ENCODE results near the gene KLF4.

KLF4 gene

DNA sequence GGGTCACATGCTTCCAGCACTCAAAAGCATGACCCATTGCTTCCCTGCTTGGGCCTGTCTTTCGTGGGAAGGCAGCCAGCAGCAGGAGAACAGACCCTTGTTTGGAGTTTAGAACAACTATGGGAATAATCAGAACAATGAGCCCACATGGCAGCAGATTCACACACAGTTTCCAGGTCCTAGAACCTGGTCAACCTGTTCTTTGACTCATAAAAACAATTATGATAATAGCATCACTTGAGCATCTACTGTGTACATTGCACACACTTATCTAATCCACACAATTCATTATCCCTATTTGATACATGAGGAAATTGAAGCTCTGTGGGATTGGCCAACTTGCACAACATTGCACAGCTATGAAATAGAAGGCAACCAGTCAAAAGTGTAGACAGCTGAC, 41.7 kb downstream of the KLF4 start:
- no peak for DNase-seq

DNA sequence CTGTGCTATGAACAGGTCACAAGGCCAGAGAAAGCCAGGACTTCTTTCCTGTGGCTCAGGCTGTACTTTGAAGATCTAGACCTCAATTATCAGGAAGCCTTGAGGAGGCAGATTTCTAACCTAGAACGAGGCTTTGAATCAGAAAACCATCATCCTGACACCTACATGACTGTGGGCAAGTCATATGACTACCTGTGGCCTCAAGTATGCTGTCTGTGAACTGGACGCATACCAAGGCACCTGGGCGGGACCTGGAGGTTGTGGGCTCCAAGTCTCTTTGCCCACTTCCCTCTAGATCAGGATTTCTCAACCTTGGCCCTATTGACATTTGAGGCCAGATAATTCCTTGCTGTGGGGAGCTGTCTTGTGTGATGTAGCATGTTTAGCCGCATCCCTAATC, 42.5 kb downstream of the KLF4 start:
- no peak for DNase-seq

DNA sequence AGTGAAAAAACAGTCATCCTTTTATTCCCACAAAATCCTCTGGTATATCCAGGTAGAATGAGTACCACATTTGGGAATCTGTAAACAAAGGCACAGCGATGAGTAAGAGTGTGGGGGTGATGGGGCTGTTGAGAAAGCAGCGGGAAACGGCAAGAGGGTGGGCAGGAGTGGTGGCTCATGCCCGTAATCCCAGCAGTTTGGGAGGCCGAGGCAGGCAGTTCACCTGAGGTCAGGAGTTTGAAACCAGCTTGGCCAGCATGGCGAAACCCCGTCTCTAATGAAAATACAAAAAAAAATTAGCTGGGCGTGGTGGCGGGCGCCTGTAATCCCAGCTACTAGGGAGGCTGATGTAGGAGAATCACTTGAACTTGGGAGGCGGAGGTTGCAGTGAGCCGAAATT, 43.1 kb downstream of the KLF4 start:
- no peak for DNase-seq

DNA sequence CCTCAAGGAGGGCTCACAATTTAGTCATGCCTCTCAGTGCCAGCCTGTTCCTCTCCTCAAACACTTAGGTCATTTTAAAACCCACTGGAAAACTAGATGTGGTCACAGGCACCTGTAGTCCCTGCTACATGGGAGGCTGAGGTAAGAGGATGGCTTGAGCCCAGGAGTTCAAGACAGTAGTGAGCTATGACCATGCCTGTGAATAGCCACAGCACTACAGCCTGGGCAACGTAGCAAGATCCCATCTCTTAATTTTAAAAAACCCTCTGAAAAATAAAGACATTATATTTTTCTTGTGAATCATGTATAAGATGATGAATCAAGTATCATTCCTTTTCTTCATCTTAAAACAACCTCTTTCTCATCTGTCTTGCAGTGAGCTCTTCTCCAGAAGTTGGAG, 45.8 kb downstream of the KLF4 start:
- DNase-seq = no peak

DNA sequence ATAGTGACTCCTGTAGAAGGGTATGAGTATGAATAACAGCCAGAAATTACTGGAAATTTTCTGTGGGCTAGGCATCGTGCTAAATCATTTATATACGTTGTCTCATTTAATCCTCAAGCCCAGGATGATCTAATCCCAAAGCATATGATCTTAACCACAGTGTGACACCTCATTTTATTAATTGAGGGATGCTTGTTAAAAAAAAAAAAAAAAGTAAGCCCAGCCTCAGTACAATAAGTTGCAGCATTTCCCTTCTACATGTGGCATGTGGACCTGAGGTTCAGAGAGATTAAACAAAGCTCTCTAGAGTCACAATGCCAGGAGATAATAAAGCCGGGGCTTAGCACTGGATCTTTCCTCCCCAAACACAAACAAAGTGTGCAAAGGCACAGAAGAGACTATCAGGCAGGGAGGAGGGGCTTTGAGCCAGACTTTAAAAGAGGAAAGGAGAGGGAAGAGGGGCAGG, 49.5 kb downstream of the KLF4 start:
- DNase-seq = no peak

DNA sequence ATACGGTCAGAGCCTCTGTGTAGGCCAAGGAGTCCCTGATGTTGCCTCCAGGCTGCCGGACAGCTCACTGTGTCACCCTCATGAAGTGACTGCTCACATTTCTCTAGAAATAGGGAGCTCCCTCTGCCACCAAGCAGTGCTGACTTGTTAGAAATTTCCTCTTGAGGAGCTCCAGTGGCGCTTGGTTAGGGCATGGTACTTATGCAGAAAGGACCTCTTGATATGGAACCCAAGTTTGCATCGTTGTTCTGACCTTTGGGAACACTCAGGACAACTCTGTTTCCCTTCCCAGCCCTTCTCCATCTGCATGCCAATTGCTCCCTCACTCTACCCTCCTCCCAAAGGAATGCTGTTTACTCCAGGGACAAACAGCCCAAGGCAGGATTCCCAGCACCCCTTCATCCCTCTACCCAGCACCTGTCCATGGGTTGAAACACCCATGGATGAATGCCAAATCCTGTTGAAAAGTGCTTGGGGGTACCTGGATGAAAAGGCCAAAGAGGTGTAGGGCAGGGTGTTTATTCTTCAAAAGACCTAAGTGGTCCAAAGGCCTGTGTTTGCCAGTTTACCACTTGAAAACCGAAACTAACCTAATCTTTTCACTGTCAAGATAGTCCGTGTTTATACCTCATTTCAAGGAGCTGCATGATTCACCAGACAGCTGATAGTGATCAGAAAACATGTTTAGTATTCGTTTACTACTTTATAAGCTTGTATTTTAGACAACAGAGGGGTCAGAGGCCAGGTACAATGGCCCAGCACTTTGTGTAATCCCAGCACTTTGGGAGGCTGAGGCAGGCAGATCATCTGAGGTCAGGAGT, 51.1 kb downstream of the KLF4 start:
- no peak for DNase-seq

DNA sequence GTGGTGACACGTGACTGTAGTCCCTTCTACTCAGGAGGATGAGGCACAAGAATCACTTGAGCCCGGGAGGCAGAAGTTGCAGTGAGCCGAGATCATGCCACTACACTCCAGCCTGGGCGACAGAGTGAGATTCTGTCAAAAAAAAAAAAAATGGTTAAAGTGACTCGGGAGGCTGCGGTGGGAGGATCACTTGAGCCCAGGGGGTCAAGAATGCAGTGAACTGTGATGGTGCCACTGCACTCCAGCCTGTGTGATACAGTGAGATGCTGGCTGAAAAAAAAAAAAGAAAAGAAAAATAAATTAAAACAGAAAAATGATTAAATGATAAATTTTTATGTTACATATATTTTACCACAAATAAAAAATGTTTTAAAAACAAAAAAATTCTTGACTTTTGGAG, 51.9 kb downstream of the KLF4 start:
- DNase-seq = no peak

DNA sequence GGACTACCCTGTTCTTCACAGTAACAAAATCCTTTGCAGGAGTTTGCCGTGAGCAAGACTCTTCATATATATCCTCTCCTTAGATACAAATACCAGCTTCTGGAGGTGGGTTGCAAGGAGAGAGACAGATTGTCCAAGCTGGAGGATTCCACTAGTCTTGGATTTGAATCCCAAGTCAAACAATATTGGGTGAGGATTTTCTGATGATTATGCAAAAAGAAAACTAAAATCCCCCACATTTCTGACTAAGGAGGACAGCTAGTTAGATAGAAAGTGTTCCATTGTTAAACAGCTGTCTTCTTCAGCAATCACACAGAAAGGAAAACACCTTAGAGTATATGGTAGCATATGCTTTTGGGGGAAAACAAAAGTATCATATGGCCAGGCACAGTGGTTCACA, 54.2 kb downstream of the KLF4 start:
- no peak for DNase-seq

Data from kidney glomerular epithelial cell (primary cell).